Activated T-cell treated with anti-CD3 and anti-CD28 coated beads for 24 hours (primary cell): ENCODE data around the gene TPRG1.

Source experiments
- DNase-seq: peaks from one replicate; pipeline ENCODE4 v3.0.0-alpha.2; 2020; ENCODE audit warnings: low read depth

Gene TPRG1

GRCh38 chr3:189232790-189233189 lies 61.0 kb downstream of the TPRG1 start:
- no peak for DNase-seq

GRCh38 chr3:189233225-189233858 lies 61.6 kb downstream of the TPRG1 start:
- DNase-seq: peak; percentile 12

GRCh38 chr3:189235214-189235613 lies 63.4 kb downstream of the TPRG1 start:
- DNase-seq: no peak

GRCh38 chr3:189236352-189236751 lies 64.6 kb downstream of the TPRG1 start:
- no peak for DNase-seq

GRCh38 chr3:189237526-189237925 lies 65.8 kb downstream of the TPRG1 start:
- DNase-seq: no peak

GRCh38 chr3:189238071-189238470 lies 66.3 kb downstream of the TPRG1 start:
- no peak for DNase-seq

- no peak for DNase-seq
These were observed 67.8 kb downstream of the TPRG1 start for GRCh38 chr3:189239616-189240015.

- no peak for DNase-seq
These were observed 78.2 kb downstream of the TPRG1 start for GRCh38 chr3:189249987-189250386.

GRCh38 chr3:189258261-189258660 lies 86.5 kb downstream of the TPRG1 start:
- no peak for DNase-seq

GRCh38 chr3:189260556-189261493 lies 89.1 kb downstream of the TPRG1 start:
- no peak for DNase-seq

GRCh38 chr3:189262746-189263145 lies 91.0 kb downstream of the TPRG1 start:
- DNase-seq: no peak

GRCh38 chr3:189267981-189268613 lies 96.3 kb downstream of the TPRG1 start:
- no peak for DNase-seq

- DNase-seq: no peak
These were observed 97.6 kb downstream of the TPRG1 start for GRCh38 chr3:189269365-189269764.

GRCh38 chr3:189270248-189270832 lies 98.6 kb downstream of the TPRG1 start:
- no peak for DNase-seq

GRCh38 chr3:189272500-189273119 lies 100.8 kb downstream of the TPRG1 start:
- DNase-seq: no peak

GRCh38 chr3:189273736-189274135 lies 102.0 kb downstream of the TPRG1 start:
- no peak for DNase-seq

- DNase-seq: no peak
These were observed 103.4 kb downstream of the TPRG1 start for GRCh38 chr3:189275182-189275581.

GRCh38 chr3:189275852-189276251 lies 104.1 kb downstream of the TPRG1 start:
- DNase-seq: no peak

- no peak for DNase-seq
These were observed 104.9 kb downstream of the TPRG1 start for GRCh38 chr3:189276444-189277219.

- no peak for DNase-seq
These were observed 105.9 kb downstream of the TPRG1 start for GRCh38 chr3:189277711-189278110.

- DNase-seq: no peak
These were observed 106.5 kb downstream of the TPRG1 start for GRCh38 chr3:189278221-189278620.
